GM23338 (cell line): ENCODE data around the gene GCLM.
"Not testable (repeated sequence)": the region's sequence is repeated elsewhere in the genome, so short reads cannot be mapped to it uniquely, and the experiment has no call there.

Experiments
- CREB1 ChIP-seq: fragments of 250-450 bp; sonication (Bioruptor Pico); IDR thresholded peaks from 2 replicates; pipeline ENCODE4 v1.5.0; 2020; ENCODE audit warnings: low read depth, mild to moderate bottlenecking, moderate library complexity
- EZH2 ChIP-seq: fragments of 200-600 bp; sonication (generic); IDR thresholded peaks from one replicate; pipeline ENCODE4 v1.8.0; 2017; ENCODE audit warnings: antibody characterized with exemption, mild to moderate bottlenecking, low read depth; ENCODE audit not compliant: unreplicated experiment
- EZH2phosphoT487 ChIP-seq: fragments of 200-600 bp; sonication (generic); IDR thresholded peaks from one replicate; pipeline ENCODE4 v1.8.1; 2018; ENCODE audit warnings: antibody characterized with exemption; ENCODE audit not compliant: unreplicated experiment
- JUNB ChIP-seq: IDR thresholded peaks from one replicate; pipeline ENCODE4 v1.6.1; 2016; ENCODE audit warnings: antibody characterized with exemption; ENCODE audit not compliant: unreplicated experiment
- NANOG ChIP-seq: IDR thresholded peaks from 2 replicates; pipeline ENCODE4 v1.6.1; 2016; ENCODE audit warnings: antibody characterized with exemption, borderline replicate concordance
- POLR2AphosphoS5 ChIP-seq: IDR thresholded peaks from 2 replicates; pipeline ENCODE4 v1.6.1; 2016; ENCODE audit warnings: antibody characterized with exemption, low read depth
- ZNF331 ChIP-seq: fragments of 250-450 bp; sonication (Bioruptor Pico); IDR thresholded peaks from 2 replicates; pipeline ENCODE4 v1.5.0; 2020; ENCODE audit warnings: low read depth, mild to moderate bottlenecking, moderate library complexity
- TF ChIP-seq, protein P1 (sequence below), 2 experiments: fragments of 200-600 bp in 1 of 2; sonication (generic) in 1 of 2; conservative IDR thresholded peaks; 2 replicates each; pipeline versions ENCODE4 v1.5.1 to v1.6.1; 2016 to 2017; ENCODE audit warnings: antibody characterized with exemption in 2 of 2, low read depth in 2 of 2, mild to moderate bottlenecking in 2 of 2, moderate library complexity in 1 of 2
- TF ChIP-seq, protein P2 (sequence below): IDR thresholded peaks from one replicate; pipeline ENCODE4 v1.6.1; 2018; ENCODE audit warnings: antibody characterized with exemption; ENCODE audit not compliant: unreplicated experiment
- TF ChIP-seq, protein P3 (sequence below): IDR thresholded peaks from 2 replicates; pipeline ENCODE4 v1.6.1; 2016; ENCODE audit warnings: antibody characterized with exemption

DNA sequence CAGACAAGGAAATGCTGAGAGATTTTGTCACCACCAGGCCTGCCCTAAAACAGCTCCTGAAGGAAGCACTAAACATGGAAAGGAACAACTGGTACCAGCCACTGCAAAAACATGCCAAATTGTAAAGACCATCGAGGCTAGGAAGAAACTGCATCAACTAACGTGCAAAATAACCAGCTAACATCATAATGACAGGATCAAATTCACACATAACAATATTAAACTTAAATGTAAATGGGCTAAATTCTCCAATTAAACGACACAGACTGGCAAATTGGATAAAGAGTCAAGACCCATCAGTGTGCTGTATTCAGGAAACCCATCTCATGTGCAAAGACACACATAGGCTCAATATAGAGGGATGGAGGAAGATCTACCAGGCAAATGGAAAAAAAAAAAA, 51.6 kb downstream of the GCLM start:
- TF ChIP-seq, protein P1, sequence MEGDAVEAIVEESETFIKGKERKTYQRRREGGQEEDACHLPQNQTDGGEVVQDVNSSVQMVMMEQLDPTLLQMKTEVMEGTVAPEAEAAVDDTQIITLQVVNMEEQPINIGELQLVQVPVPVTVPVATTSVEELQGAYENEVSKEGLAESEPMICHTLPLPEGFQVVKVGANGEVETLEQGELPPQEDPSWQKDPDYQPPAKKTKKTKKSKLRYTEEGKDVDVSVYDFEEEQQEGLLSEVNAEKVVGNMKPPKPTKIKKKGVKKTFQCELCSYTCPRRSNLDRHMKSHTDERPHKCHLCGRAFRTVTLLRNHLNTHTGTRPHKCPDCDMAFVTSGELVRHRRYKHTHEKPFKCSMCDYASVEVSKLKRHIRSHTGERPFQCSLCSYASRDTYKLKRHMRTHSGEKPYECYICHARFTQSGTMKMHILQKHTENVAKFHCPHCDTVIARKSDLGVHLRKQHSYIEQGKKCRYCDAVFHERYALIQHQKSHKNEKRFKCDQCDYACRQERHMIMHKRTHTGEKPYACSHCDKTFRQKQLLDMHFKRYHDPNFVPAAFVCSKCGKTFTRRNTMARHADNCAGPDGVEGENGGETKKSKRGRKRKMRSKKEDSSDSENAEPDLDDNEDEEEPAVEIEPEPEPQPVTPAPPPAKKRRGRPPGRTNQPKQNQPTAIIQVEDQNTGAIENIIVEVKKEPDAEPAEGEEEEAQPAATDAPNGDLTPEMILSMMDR (conservative IDR thresholded peaks at IDR 0.05; ENCODE audit: low read depth in 2 of 2), result not testable (repeated sequence)
- not testable (repeated sequence) for TF ChIP-seq EZH2; POLR2AphosphoS5; CREB1 (CRISPR knock-in tag); EZH2phosphoT487; JUNB; ZNF331 (CRISPR knock-in tag); NANOG
- TF ChIP-seq, protein P2, sequence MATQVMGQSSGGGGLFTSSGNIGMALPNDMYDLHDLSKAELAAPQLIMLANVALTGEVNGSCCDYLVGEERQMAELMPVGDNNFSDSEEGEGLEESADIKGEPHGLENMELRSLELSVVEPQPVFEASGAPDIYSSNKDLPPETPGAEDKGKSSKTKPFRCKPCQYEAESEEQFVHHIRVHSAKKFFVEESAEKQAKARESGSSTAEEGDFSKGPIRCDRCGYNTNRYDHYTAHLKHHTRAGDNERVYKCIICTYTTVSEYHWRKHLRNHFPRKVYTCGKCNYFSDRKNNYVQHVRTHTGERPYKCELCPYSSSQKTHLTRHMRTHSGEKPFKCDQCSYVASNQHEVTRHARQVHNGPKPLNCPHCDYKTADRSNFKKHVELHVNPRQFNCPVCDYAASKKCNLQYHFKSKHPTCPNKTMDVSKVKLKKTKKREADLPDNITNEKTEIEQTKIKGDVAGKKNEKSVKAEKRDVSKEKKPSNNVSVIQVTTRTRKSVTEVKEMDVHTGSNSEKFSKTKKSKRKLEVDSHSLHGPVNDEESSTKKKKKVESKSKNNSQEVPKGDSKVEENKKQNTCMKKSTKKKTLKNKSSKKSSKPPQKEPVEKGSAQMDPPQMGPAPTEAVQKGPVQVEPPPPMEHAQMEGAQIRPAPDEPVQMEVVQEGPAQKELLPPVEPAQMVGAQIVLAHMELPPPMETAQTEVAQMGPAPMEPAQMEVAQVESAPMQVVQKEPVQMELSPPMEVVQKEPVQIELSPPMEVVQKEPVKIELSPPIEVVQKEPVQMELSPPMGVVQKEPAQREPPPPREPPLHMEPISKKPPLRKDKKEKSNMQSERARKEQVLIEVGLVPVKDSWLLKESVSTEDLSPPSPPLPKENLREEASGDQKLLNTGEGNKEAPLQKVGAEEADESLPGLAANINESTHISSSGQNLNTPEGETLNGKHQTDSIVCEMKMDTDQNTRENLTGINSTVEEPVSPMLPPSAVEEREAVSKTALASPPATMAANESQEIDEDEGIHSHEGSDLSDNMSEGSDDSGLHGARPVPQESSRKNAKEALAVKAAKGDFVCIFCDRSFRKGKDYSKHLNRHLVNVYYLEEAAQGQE, result not testable (repeated sequence)
- TF ChIP-seq, protein P3, sequence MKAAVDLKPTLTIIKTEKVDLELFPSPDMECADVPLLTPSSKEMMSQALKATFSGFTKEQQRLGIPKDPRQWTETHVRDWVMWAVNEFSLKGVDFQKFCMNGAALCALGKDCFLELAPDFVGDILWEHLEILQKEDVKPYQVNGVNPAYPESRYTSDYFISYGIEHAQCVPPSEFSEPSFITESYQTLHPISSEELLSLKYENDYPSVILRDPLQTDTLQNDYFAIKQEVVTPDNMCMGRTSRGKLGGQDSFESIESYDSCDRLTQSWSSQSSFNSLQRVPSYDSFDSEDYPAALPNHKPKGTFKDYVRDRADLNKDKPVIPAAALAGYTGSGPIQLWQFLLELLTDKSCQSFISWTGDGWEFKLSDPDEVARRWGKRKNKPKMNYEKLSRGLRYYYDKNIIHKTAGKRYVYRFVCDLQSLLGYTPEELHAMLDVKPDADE, result not testable (repeated sequence)
